Stimulated activated CD4-positive, alpha-beta T cell treated with anti-CD3 and anti-CD28 coated beads, TNF-alpha, amount 100 ng/mL, for 24 hours (primary cell): Measurements from ENCODE around the gene CREG1.
A peak's percentile ranks its signal among the peaks of the same experiment; 100 is the strongest.

Source experiments
- DNase-seq, 3 experiments: peaks; one replicate each; pipeline ENCODE4 v3.0.0-alpha.2; 2020; ENCODE audit warnings: low read depth in 3 of 3

CREG1 gene

DNA sequence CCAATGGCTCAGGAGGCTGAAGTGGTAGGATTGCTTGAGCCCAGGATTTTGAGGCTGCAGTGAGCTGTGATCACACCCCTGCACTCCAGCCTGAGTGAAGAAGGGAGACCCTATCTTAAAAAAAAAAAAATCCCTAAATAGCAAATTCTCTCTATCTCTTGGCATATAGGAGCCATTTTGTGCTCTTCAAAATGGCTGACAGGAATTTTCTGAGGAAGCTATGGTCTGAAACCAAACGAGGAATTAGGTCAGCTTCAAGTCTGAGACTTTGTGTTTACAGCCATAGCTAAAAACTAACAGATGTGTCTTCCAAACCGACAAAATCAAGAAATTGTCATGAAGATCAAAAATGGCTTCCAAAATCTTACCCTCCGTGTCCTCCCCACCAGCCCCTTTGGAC is 45.8 kb downstream of the CREG1 start:
- no peak for DNase-seq

DNA sequence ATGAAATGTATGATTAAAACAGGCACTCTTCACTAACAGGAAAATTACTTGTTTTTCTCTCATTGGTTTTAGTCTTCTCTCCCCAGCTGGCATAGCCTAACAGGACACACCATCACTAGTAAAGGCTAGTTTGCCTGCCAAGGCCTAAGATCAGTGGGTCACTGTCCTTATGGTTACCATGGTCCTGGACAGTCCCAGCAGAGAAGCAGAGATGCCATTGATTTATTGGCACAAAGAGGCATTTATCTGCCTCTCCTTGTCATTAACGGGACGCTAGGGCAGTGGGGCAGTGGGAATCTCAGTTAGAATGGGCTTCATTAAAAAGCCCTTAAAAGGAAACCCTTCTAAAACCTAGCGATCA is 49.1 kb downstream of the CREG1 start:
- DNase-seq: no peak

DNA sequence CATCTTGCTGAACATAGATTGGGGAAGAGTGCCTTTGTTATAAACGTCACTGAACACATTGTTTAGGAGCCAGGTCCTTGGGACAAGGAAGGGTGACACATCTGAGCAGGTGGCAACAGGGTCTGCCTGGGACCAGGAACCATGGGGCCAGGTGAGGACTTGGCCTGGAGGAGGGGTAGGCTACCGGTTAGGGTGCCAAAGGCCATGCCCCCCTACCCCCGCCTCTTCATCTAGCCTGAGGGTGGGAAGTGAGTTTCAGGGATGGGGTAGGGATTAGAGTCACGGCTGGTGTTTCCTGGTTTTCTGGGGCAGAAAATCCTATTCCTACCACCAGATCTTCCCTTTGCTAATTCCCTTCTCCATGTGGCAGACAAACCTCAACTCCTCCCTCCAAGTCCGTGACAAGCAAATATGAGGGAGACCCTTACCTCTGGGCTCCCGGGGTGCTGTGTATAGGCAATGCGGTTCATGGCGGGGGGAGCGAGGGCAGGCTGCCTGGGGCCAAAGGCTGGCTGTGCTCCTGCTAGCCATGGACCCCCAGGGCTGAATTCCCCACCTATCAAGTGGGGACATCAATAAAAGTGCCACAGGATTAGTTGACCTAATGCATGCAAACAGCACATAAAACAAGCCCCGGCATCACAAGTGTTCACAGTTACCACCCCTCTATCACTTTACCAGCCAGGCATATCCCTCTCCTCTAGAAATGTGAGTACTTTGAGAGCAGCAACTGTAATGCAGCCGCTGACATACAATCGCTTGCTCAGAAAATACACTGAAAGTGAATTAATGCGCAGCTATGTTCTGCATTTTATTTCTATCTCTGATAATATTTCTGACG is 49.7 kb downstream of the CREG1 start:
- no peak for DNase-seq

DNA sequence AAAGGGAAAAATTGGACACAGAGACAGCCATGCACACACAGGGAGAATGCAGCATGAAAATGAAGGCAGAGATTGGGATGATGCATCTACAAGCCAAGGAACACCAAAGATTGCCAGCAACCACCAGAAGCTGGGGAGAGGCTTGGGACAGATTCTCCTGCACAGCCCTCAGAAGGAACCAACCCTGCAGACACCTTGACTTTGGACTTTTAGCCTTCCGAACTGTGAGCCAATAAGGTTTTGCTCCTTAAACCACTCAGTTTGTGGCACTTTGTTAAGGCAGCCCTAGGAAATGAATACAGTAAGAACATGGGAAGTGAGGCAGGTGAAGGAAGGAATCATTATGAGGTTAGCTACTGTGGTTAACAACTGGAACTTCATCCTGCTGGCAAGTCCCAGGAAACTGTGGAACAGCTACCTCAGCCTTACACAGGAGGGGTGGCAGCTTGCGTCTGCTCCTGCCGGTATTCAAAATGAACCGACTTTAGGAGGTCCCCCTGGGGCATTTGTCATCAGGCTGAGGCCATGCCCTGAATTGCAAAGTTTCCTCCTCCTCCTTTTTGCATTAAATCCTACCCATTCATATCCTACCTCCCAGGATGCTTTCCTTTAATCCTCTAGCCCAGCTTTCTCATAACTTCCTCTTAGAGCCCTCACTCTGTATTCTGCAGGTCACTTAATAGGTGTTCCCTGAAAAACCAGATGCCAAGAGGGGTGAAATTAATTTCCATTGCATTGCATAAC is 50.7 kb downstream of the CREG1 start:
- DNase-seq: no peak

DNA sequence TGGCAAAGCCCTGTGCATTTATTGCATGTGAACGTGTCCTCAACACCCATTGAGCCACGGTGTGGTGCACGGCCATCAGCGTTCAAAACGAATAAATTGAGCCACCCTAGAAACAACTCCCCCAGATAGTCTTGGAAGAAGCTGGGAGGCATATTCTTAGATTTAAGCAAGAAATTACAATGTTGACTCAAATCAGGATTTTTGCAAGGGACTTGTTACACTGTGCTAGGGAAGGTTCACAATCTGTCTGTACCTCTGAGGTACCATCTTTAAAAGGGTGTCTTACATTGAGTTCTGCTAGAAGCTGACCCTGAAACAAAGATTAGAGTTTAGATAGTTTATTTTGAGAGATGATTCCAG is 51.4 kb downstream of the CREG1 start:
- no peak for DNase-seq

DNA sequence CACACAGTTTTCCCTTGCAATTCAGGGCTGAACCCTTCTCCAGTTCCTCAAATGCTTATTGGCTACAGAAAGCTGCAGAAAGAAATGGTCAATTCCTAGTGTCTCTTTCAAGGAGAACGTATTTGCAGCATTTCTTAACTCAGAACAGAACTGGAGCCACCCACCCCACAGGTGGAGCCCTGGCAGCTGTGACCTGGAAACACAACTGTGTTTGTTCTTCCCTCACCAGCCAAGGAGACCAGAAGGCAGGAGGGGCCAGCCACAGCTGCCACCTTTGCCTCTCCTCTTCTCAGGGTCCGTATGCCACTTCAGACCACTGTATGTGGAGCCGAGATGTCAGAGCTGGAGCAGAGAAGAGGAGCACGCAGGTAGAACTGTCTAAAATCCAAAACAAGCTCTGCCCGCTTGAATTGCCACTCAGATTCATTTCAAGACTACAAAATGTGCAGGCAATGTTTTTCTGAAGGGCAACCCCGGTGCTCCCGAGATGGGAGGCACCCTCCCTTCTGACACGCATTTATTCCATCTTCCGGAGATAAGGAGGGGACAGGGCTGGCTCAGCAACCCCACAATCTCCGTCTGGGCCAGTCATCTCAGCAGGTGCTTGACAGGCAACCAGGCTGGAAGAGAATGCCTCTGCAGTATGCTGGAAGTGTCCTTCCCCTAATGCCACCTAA is 51.9 kb downstream of the CREG1 start:
- DNase-seq: peak in 1 of 3 experiments; percentile 72

DNA sequence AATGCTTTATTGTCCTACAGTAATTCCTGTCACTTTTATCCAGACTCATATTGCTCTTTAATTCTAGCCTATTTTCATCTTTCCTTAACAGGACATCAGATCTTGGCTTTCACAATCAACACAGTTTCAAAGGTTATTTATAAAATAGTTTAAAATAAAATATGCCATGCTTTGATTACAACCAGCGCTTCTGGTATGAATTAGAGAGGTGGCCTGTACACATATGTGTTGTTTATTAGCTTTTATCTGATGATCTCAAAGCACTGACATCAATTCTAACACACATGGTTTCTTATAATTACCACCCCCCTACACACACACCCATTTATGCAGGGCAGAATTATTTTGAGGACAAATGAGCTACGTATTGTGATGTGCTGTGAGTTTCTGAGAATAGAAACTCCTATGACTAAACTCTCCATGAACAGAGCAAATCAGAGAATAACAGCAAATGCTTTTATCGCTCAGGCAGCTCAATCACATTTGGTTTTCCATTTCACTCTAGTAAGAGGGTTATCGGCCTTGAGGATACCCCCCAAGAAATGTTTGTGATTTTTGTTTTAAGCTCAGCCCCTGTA is 53.2 kb downstream of the CREG1 start:
- no peak for DNase-seq

DNA sequence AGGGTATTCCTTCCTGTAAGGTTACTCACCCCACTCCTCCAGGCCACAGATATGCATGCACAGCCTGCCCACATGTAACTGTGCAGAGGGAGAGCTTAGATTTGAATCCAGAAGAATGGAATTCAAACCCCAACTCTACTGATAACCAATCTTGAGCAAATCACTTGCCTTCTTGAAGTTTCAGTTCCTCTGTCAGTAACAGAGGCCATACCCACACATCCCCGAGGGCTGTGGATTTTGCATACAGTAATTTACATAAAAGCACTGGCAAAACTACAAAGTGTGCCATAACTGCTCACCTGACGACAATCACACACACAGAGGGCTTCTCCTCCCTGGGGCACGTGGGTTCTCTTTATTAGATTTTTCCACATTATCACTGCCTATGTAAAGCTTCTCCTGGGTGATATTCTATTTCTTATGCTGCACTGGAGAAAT is 53.9 kb downstream of the CREG1 start:
- no peak for DNase-seq

DNA sequence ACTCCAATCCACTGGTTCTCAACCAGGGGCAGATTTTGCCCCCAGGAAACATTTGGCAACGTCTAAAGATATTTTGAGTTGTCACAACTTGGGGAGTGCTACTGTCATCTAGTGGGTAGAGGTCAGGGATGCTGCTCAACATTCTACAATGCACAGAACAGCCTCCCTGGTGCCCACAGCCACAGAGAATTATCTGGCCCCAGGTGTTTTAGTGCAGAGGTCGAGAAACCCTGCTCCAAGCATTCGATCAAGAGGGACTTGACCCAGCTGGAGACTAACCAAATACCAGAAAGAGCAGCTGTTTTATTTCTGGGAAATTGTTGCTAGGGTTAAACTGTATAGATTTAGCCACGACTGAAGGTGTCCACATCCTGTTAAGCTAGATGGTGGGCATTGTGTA is 54.5 kb downstream of the CREG1 start:
- DNase-seq: no peak

DNA sequence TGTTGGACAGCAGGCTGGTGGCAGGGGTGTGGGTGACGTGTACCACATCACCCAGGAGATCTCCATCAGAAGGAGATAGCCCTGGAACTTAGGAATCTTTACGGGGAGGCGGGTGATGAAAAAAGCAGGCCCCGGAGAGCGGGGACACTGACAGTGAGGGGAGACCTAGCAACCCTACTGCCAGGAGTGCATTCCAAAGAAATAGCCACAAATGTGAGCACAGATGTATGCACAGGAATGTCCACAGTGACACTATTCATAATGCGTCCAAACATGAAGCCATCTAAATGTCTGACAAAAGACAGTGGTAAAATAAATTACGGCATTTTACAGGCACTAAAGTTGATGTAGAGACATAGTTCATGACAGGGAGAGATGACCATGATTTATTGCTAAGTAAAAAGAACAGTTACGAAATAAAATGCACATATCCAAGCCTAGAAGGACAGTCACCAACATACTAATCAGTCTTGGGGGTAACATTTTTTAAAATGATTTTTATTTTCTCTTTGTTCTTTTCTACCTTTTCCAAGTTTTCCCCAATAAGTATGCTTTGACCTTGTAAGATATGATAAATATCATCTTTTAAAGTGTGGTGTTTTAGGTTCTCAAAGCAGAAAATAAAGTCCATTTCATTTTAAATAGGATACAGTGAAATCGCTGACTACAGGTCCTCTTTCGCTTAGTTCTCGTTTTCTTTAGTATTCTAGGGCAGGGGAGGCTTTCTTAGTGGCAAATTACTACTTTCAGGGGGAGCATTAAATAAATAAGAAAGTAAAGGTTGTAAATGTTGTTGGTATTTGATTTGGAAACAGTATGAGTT is 56.6 kb downstream of the CREG1 start:
- DNase-seq: no peak

DNA sequence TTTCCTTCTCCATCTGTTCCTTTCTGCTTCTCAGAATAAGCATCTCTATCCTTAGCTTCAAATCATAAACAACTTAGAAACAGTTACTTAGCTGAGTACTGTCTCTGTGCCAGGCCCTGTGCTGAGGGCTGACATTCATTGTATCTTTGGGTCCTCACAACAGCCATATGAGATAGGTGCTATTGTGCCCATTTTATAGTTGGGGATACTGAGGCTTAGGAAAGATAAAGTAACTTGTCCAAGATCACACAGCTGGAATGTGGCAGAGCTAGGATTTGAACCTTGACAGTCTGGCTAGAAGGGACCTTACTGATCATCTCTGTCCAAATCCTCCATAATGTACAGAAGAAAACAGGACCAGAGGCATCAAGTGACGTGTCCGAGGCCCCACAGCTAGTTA is 60.2 kb downstream of the CREG1 start:
- DNase-seq: no peak

DNA sequence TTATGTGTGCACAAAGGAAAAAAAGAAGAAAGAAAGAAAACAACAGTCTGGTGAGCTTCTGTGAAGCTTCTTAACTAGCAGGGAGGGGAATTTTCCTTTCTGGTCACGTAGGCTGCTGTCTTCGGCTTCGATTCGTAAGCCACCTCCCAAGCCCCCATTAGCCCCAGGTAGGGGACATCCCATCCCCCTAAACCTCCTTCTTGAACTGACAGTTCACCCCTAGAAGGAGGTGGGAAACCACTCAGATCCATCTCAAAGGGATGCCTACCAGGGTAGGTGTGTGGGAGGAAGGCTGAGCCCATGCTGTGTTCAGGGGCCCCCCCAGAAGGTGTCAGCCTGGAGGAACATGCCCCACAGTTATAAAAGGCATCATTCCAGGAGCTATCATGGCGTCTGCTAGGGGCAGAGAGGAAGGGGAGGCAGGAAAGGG is 61.1 kb downstream of the CREG1 start:
- DNase-seq: peak in 1 of 3 experiments; percentile 52

DNA sequence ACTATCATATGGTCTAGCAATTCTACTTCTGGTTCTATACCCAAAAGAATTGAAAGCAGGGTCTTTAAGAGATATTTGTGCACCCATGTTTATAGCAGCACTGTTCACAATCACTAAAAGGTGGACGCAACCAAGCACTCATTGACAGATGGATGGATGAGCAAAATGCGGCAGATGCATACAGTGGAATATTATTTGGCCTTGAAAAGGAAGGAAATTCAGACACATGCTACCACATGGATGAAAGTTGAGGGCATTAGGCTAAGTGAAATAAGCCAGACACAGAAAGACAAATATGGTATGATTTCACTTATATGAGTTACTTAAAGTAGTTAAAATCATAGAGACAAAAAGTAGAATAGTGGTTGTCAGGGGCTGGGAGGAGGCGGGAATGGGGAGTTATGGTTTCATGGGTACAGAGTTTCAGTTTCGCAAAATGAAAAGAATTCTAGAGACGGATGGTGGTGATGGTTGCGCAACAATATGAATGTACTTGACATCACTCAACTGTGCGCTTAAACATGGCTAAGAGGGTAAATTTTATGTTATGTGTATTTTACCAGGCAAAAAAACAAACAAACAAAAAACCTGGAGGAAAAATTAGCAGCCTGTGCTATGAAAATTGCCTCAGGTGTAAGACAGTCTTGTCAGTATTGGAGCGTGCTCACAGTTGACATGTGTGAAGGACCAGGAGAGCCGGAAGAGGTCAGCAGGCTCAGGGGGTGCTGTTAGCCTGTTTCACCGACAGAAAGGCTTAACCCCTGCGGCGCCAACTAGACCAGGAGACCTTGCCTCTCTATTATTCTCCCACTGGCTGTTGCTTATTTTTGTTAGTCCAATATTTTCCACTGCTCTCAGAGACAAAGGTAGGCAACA is 61.7 kb downstream of the CREG1 start:
- DNase-seq: no peak
